K562 (cell line): ENCODE measurements around the gene DIPK1B. TPM values are rescaled to one million over a fixed set of nuclear protein-coding genes. Genes with fewer than 3 reads are reported as not detected.

Experiments
- ARID3B ChIP-seq: fragments of 250-450 bp; sonication (Bioruptor Pico); IDR thresholded peaks from 2 replicates; pipeline ENCODE4 v1.4.0; 2020; ENCODE audit warnings: borderline replicate concordance
- FIP1L1 ChIP-seq: fragments of 200-400 bp; formaldehyde crosslinking; IDR thresholded peaks from 2 replicates; pipeline ENCODE4 v1.6.1; 2018; ENCODE audit warnings: mild to moderate bottlenecking, low read depth, low read length; ENCODE audit not compliant: poor library complexity, severe bottlenecking
- GATAD2B ChIP-seq: fragments of 450-650 bp; IDR thresholded peaks from 2 replicates; pipeline ENCODE4 v1.6.1; 2017; ENCODE audit warnings: mild to moderate bottlenecking, borderline replicate concordance
- HNRNPL ChIP-seq: fragments of 200-400 bp; formaldehyde crosslinking; IDR thresholded peaks from 2 replicates; pipeline ENCODE4 v1.6.1; 2017; ENCODE audit warnings: low read depth, mild to moderate bottlenecking, low read length
- PHF8 ChIP-seq: fragments of 200-600 bp; sonication (generic); IDR thresholded peaks from 2 replicates; pipeline ENCODE4 v1.6.1; 2012; ENCODE audit warnings: mixed run types, mild to moderate bottlenecking, inconsistent platforms, low read length, moderate library complexity, borderline replicate concordance
- POLR3A ChIP-seq: IDR thresholded peaks from 2 replicates; pipeline ENCODE4 v1.6.1; 2011; ENCODE audit warnings: borderline replicate concordance, mild to moderate bottlenecking, moderate library complexity; ENCODE audit not compliant: insufficient read length, insufficient read depth; ENCODE audit errors: extremely low read depth
- TFAP4 ChIP-seq: sonication (generic); formaldehyde crosslinking; IDR thresholded peaks from 2 replicates; pipeline ENCODE4 v1.8.0; 2022; ENCODE audit warnings: missing genetic modification reagents, mild to moderate bottlenecking, moderate library complexity, borderline replicate concordance
- THAP12 ChIP-seq: fragments of 250-450 bp; sonication (Bioruptor Pico); IDR thresholded peaks from 2 replicates; pipeline ENCODE4 v1.9.0; 2021; ENCODE audit warnings: mild to moderate bottlenecking, inconsistent platforms
- THAP7 ChIP-seq: fragments of 250-450 bp; sonication (Bioruptor Pico); IDR thresholded peaks from 2 replicates; pipeline ENCODE4 v1.5.0; 2021
- VEZF1 ChIP-seq: fragments of 200-800 bp; sonication (Bioruptor generic); IDR thresholded peaks from 2 replicates; pipeline ENCODE4 v1.6.1; 2017; ENCODE audit warnings: missing genetic modification characterization, missing compliant biosample characterization
- WHSC1 ChIP-seq: IDR thresholded peaks from one replicate; pipeline ENCODE4 v1.6.1; 2012; ENCODE audit warnings: low read length, control low read depth, inconsistent platforms
- ZBED1 ChIP-seq: IDR thresholded peaks from 2 replicates; pipeline ENCODE4 v1.6.1; 2014
- ZNF253 ChIP-seq: fragments of 250-450 bp; sonication (Bioruptor Pico); conservative IDR thresholded peaks from 2 replicates; pipeline ENCODE4 v1.6.1; 2021; ENCODE audit warnings: mild to moderate bottlenecking
- ZNF592 ChIP-seq: fragments of 450-650 bp; IDR thresholded peaks from 2 replicates; pipeline ENCODE4 v1.6.1; 2017; ENCODE audit warnings: antibody characterized with exemption, mild to moderate bottlenecking
- polyA plus RNA-seq, 8 experiments: library from polyadenylated mRNA; depleted of rRNA in 4 of 8; stranded (reverse) in 5 of 8; unstranded in 3 of 8; fragments of >200 nt; fragmentation: Nextera tagmentation in 2 of 8; fragmentation: Illumina TruSeq in 1 of 8; extraction: Ambion mirVana in 2 of 8; extraction: Trizol in 1 of 8; gene quantifications; 2 replicates each; pipeline versions ENCODE4 v1.2.1 to v1.2.3, GENCODE V29; 2011 to 2014; ENCODE audit warnings: inconsistent platforms in 1 of 8, missing spikeins in 1 of 8
- total RNA-seq, 7 experiments: library from RNA; depleted of rRNA in 6 of 7; stranded (reverse); fragments of >200 nt in 6 of 7; fragmentation: Illumina TruSeq in 2 of 7; extraction: Trizol in 2 of 7; gene quantifications; 2 replicates each; pipeline versions ENCODE4 v1.2.1 to v1.2.3, GENCODE V29; 2011 to 2021; ENCODE audit warnings: low replicate concordance in 1 of 7

DIPK1B gene
- total and polyA plus RNA-seq, 9 of the 15 experiments (the other 6 are each of a cell fraction or from before 2014, with no cell fraction given), result 0.08 to 22.3 (median 5.9) TPM

GRCh38 chr9:136666372-136667213 lies 45.8 kb upstream of the DIPK1B start (continued):
- TF ChIP-seq ZNF592 (no peak), ZNF253 (CRISPR knock-in tag) (no peak), VEZF1 (CRISPR knock-in tag) (peak; percentile 58), HNRNPL (peak; percentile 71; the same call in 1 of the 2 replicates), ZBED1 (peak; percentile 64; the same call in 1 of the 2 replicates), WHSC1 (no peak), THAP12 (no peak), FIP1L1 (peak; percentile 39), THAP7 (CRISPR knock-in tag) (no peak), TFAP4 (CRISPR knock-in tag) (0 out of 2 replicates have a peak, but pooled peaks have one; percentile 19), ARID3B (no peak), GATAD2B (0 out of 2 replicates have a peak, but pooled peaks have one; percentile 1), POLR3A (no peak), PHF8 (no peak)
